GM23248 (cell line): ENCODE data around the gene LSAMP.

Source experiments
- EZH2 ChIP-seq: fragments of 200-600 bp; sonication (generic); IDR thresholded peaks from 2 replicates; pipeline ENCODE4 v1.6.1; 2018; ENCODE audit warnings: antibody characterized with exemption, mild to moderate bottlenecking; ENCODE audit not compliant: insufficient read depth, poor library complexity, severe bottlenecking
- EZH2phosphoT487 ChIP-seq: fragments of 200-600 bp; sonication (generic); IDR thresholded peaks from 2 replicates; pipeline ENCODE4 v1.6.1; 2018; ENCODE audit warnings: antibody characterized with exemption, moderate library complexity, mild to moderate bottlenecking, low read depth; ENCODE audit not compliant: insufficient read depth

DNA sequence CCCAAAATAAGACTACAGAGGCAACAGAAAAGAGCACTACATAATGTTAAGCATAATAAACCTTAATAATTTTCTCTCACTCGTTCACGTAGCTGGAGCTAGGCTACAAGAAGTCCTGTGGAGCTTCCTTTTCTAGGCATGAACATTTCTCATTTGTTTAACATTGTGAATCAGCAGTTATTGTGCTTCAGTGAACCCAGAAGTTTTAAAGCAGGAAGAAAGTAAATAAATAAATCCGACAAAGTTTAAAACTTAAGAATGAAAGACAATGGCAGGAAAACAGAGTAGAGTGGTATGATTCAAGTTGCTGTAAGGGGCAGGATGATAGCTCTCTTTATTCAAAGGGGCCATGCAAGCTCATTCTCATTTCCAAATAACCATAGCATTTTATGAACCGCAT, 191.8 kb downstream of the LSAMP start:
- TF ChIP-seq EZH2 (no peak), EZH2phosphoT487 (no peak)
